Measurements from ENCODE around the gene ZCCHC14. TPM values are rescaled to one million over a fixed set of nuclear protein-coding genes. Genes with fewer than 3 reads are reported as not detected.
"Not testable (repeated sequence)": the region's sequence is repeated elsewhere in the genome, so short reads cannot be mapped to it uniquely, and the experiment has no call there.

Gene ZCCHC14
- polyA plus RNA-seq, 2 of the 4 experiments (the other 2 are of a cell fraction) = 3.8 to 7.3 TPM

GRCh38 chr16:87492291-87492630 lies 563 bp downstream of the ZCCHC14 start:
- H3K4me1 ChIP-seq = peaks cover 23% of the 10 kb centered on the region
- WGBS (ENCODE audit: missing lambda C conversion rate) = no CpG with 5 or more reads among the region's 74 CpGs
- no peaks in the 10 kb centered on the region for H3K9me3 ChIP-seq
- H3K4me2 ChIP-seq = peak overlapping the region; percentile 83; the same call in 2 of the 3 replicates
- FAIRE-seq (no peak), DNase-seq (ENCODE audit: low read depth in 1 of 2, low spot score in 1 of 2) (no peak), ATAC-seq (0 out of 6 replicates have a peak, but pooled peaks of 1 of the 2 experiments have one; percentile 10)
- TF ChIP-seq HOXA7 (CRISPR knock-in tag; IDR thresholded peaks at IDR 0.05) (no peak), ZC3H11A (IDR thresholded peaks at IDR 0.05) (no peak), CEBPB (IDR thresholded peaks at IDR 0.05) (no peak), JUNB (IDR thresholded peaks at IDR 0.05) (no peak), PHF8 (IDR thresholded peaks at IDR 0.05; ENCODE audit: borderline replicate concordance, low read depth) (no peak)
- POLR2A ChIA-PET = no interaction called here
- CTCF ChIA-PET = interaction anchor here (2.2 kb wide), 1 partner anchor 144 kb away, joined by 8 read pairs; no protein-coding TSS in a partner anchor
- peak overlapping the region; percentile 89 to 98 for H3K27ac ChIP-seq
- peak overlapping the region; percentile 86 for H3K4me3 ChIP-seq

DNA sequence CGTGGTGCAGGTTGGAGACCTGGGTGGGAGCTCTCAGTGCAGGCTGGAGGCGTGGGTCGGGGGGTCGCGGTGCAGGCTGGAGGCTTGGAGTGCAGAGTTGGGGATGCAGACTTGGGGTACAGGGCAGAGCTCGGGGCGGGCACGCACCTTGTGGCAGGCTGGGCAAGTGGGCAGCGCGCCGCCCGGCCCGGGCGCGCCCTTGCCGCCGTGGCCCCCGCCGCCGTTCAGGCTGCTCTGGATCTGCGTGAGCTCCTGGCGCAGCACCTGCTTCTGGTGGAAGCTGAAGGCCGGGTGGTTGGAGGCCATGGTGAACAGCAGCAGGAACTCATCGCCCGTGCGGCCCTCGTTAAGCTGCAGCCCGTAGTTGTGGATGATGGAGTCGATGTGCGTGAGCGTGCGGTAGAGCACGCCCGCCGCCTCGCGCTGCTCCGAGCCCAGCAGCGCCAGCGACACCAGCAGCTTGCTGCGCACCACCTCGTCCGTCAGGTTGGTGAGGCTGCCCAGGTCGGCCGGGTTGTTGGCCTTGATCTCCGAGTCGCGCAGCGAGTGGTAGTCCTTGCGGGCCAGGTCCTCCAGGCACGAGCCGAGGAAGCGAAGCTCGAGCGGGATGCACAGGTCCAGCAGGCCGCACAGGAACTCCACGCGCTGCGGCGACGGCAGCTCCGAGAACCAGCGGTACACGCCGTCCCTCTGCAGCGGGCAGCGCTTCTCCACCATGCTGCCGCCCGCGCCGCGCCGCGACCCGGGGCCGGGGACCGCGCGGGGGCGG lies 1.1 kb downstream of the ZCCHC14 start:
- Histone ChIP-seq H3K4me2 (peak overlapping the region; percentile 83), H3K9me3 (no peaks in the 10 kb centered on the region), H3K27ac (peak overlapping the region in 1 of 2 experiments; percentile 75; a peak in 3 of 6 replicates), H3K4me3 (peak overlapping the region; percentile 37; the same call in 2 of the 3 replicates), H3K4me1 (peaks cover 23% of the 10 kb centered on the region)
- CTCF ChIA-PET = interaction anchor here (0.7 to 2.2 kb wide), 3 partner anchors 9 to 144 kb away, joined by 5 to 8 read pairs (median 5); no protein-coding TSS in a partner anchor
- FAIRE-seq = no peak
- 0 out of 6 replicates have a peak, but pooled peaks of 1 of the 2 experiments have one; percentile 26 for ATAC-seq
- WGBS (ENCODE audit: missing lambda C conversion rate) = 77% methylated on average over 29 of the region's 80 CpGs
- POLR2A ChIA-PET = no interaction called here
- peak in 1 of 2 experiments; percentile 30 for DNase-seq (ENCODE audit: low read depth in 1 of 2, low spot score in 1 of 2)
- TF ChIP-seq, protein P1, sequence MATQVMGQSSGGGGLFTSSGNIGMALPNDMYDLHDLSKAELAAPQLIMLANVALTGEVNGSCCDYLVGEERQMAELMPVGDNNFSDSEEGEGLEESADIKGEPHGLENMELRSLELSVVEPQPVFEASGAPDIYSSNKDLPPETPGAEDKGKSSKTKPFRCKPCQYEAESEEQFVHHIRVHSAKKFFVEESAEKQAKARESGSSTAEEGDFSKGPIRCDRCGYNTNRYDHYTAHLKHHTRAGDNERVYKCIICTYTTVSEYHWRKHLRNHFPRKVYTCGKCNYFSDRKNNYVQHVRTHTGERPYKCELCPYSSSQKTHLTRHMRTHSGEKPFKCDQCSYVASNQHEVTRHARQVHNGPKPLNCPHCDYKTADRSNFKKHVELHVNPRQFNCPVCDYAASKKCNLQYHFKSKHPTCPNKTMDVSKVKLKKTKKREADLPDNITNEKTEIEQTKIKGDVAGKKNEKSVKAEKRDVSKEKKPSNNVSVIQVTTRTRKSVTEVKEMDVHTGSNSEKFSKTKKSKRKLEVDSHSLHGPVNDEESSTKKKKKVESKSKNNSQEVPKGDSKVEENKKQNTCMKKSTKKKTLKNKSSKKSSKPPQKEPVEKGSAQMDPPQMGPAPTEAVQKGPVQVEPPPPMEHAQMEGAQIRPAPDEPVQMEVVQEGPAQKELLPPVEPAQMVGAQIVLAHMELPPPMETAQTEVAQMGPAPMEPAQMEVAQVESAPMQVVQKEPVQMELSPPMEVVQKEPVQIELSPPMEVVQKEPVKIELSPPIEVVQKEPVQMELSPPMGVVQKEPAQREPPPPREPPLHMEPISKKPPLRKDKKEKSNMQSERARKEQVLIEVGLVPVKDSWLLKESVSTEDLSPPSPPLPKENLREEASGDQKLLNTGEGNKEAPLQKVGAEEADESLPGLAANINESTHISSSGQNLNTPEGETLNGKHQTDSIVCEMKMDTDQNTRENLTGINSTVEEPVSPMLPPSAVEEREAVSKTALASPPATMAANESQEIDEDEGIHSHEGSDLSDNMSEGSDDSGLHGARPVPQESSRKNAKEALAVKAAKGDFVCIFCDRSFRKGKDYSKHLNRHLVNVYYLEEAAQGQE (IDR thresholded peaks at IDR 0.05) = no peak
- TF ChIP-seq EP300 (IDR thresholded peaks at IDR 0.05) = no peak

- peak overlapping the region; percentile 83 for H3K4me2 ChIP-seq
- WGBS (ENCODE audit: missing lambda C conversion rate) = 92% methylated on average over 38 of the region's 45 CpGs
- not testable (repeated sequence) for FAIRE-seq; DNase-seq (ENCODE audit: low read depth in 1 of 2, low spot score in 1 of 2); H3K9me3 ChIP-seq; H3K4me3 ChIP-seq; ATAC-seq; H3K27ac ChIP-seq
- CTCF ChIA-PET = interaction anchor here (0.7 to 2.2 kb wide), 3 partner anchors 8 to 145 kb away, joined by 5 to 8 read pairs (median 5); no protein-coding TSS in a partner anchor
- peaks cover 23% of the 10 kb centered on the region for H3K4me1 ChIP-seq
- POLR2A ChIA-PET = interaction anchor here (0.6 kb wide), 1 partner anchor 54 kb away, joined by 7 read pairs; no protein-coding TSS in a partner anchor
These were observed 1.9 kb downstream of the ZCCHC14 start for GRCh38 chr16:87490799-87491521.

- peaks cover 30% of the 10 kb centered on the region for H3K4me1 ChIP-seq
- CTCF ChIA-PET = interaction anchor here (2.2 kb wide), 1 partner anchor 146 kb away, joined by 8 read pairs; no protein-coding TSS in a partner anchor
- DNase-seq (ENCODE audit: low read depth in 1 of 2, low spot score in 1 of 2) = no peak
- 85% methylated on average over 16 of the region's 16 CpGs for WGBS (ENCODE audit: missing lambda C conversion rate)
- no peak for ATAC-seq
- H3K4me3 ChIP-seq = no peak overlapping the region
- POLR2A ChIA-PET = no interaction called here
- no peaks in the 10 kb centered on the region for H3K9me3 ChIP-seq
- TF ChIP-seq JUNB (IDR thresholded peaks at IDR 0.05) (no peak), CHD4 (IDR thresholded peaks at IDR 0.05; ENCODE audit: borderline replicate concordance) (no peak), FOXS1 (CRISPR knock-in tag; IDR thresholded peaks at IDR 0.05) (no peak), RAD21 (conservative IDR thresholded peaks at IDR 0.05 in 1 of 2, IDR thresholded peaks at IDR 0.05 in 1 of 2) (no peak), CBX8 (IDR thresholded peaks at IDR 0.05) (no peak), CBX2 (IDR thresholded peaks at IDR 0.05; ENCODE audit: borderline replicate concordance, low read depth) (no peak), EHF (CRISPR knock-in tag; IDR thresholded peaks at IDR 0.05) (no peak), EHMT2 (IDR thresholded peaks at IDR 0.05; ENCODE audit: low read depth) (no peak), NFE2L2 (conservative IDR thresholded peaks at IDR 0.05; ENCODE audit: low read length) (no peak), GATA3 (IDR thresholded peaks at IDR 0.05; ENCODE audit: borderline replicate concordance) (no peak), TFCP2L1 (CRISPR knock-in tag; IDR thresholded peaks at IDR 0.05) (no peak), ZNF302 (CRISPR knock-in tag; IDR thresholded peaks at IDR 0.05) (no peak)
- TF ChIP-seq, protein P2, sequence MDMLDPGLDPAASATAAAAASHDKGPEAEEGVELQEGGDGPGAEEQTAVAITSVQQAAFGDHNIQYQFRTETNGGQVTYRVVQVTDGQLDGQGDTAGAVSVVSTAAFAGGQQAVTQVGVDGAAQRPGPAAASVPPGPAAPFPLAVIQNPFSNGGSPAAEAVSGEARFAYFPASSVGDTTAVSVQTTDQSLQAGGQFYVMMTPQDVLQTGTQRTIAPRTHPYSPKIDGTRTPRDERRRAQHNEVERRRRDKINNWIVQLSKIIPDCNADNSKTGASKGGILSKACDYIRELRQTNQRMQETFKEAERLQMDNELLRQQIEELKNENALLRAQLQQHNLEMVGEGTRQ (IDR thresholded peaks at IDR 0.05) = no peak
- TF ChIP-seq, protein P3, sequence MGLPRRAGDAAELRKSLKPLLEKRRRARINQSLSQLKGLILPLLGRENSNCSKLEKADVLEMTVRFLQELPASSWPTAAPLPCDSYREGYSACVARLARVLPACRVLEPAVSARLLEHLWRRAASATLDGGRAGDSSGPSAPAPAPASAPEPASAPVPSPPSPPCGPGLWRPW (IDR thresholded peaks at IDR 0.05) = no peak
- H3K4me2 ChIP-seq = peak overlapping the region; percentile 83
- FAIRE-seq = no peak
- no peak overlapping the region for H3K27ac ChIP-seq
These were observed 2.6 kb downstream of the ZCCHC14 start for GRCh38 chr16:87490096-87490798.

All from A549 (cell line).